ENCODE data around the gene PREB. TPM values are rescaled to one million over a fixed set of nuclear protein-coding genes. Genes with fewer than 3 reads are reported as not detected.

Gene PREB
- total and polyA plus RNA-seq, 2 experiments from 2014 or later: 109 to 130 TPM

DNA sequence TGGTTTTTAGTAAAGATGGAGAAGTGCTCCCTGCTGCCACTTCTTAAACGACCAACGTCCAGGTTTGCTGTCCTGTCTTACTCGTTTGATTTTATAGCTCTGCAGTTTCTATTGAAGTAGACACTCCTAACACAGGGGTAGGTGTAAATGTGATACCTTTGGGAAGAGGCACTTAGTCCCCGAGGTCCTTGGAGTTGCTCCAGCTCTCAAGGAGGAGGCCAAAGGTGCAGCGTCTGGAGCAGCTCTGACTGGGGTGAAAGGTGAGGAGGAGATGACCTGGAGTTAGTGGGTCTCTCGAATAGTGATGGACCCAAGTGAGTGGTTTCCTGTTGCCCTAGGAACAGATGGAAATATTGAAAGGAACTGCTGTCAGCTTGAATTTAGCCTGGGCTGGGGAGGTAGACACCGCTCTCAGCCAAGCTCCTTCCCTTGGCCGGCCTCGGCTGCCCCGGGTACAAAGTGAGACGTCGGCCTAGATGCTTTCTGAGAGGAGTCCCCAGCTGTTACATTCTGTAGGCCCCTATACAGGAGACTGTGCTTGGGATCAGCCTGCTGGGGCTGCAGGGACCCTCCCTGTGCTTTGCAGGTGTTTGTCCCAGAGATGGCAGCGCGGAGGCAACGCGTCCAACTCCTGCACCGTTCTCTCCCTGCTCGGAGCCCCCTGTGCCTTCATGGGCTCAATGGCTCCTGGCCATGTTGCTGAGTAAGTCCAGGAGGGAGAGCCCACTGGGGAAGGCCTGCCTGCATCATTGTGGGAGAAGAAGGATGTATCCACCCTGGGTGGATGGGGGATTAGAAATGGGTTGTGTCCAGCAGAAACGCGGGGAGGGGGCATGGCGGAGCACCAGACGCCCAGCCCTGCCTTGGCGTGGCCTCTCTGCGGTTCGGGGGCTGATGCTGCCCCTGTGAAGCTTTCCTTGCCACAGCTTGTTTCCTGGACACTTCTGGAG is 42.4 kb downstream of the PREB start:
- Histone ChIP-seq H3K27me3 (no peaks in the 10 kb centered on the region), H3K27ac (no peak overlapping the region), H3K36me3 (no peaks in the 10 kb centered on the region), H3K9me3 (ENCODE audit: low read depth) (no peaks in the 10 kb centered on the region), H3K4me1 (ENCODE audit: low read depth) (peaks cover 11% of the 10 kb centered on the region), H3K4me3 (no peak overlapping the region)
- TF ChIP-seq, protein P1, sequence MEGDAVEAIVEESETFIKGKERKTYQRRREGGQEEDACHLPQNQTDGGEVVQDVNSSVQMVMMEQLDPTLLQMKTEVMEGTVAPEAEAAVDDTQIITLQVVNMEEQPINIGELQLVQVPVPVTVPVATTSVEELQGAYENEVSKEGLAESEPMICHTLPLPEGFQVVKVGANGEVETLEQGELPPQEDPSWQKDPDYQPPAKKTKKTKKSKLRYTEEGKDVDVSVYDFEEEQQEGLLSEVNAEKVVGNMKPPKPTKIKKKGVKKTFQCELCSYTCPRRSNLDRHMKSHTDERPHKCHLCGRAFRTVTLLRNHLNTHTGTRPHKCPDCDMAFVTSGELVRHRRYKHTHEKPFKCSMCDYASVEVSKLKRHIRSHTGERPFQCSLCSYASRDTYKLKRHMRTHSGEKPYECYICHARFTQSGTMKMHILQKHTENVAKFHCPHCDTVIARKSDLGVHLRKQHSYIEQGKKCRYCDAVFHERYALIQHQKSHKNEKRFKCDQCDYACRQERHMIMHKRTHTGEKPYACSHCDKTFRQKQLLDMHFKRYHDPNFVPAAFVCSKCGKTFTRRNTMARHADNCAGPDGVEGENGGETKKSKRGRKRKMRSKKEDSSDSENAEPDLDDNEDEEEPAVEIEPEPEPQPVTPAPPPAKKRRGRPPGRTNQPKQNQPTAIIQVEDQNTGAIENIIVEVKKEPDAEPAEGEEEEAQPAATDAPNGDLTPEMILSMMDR (IDR thresholded peaks at IDR 0.05; ENCODE audit: low read depth, low read length): no peak
- no peak for DNase-seq (ENCODE audit: low read depth in 1 of 2, low spot score in 1 of 2)

DNA sequence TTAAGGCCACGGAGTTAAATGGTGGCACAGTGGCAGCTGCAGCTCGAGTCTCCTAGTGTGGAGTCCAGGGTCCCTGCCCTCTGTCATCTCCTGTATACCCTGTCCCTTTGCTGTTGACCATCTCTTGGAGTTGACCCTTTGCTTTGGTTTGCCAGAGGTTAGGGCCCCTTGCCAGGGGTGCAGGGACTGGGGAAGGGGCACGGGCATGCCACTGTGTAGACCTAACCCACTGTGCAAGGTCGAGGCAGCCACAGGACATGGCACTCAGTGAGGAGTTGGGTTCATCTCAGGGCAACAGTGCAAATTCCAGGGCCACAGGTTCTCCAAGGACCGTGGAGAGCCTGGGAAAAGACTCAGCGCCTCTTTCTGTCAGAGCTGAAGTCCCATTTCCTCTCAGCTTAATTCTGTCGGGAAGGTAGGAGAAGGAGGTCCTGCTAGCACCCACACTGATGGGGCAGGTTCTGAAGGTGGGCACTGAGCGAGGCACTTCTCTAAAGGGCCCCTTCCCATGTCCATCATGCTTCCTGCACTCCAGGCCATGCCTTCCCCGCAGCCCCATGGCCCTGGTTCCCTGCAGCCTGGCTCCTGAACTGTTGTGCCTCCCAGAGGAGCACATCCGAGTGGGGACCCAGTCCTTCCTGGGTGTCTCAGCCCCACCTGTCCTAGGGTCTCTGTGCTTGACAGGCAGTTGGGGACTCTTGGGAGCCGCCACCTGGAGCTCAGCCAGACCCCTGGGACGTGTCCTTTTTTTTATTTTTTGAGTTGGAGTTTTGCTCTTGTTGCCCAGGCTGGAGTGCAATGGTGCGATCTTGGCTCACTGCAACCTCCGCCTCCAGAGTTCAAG is 45.1 kb downstream of the PREB start:
- Histone ChIP-seq H3K27ac (peak overlapping the region; percentile 20), H3K27me3 (no peaks in the 10 kb centered on the region), H3K9me3 (ENCODE audit: low read depth) (no peaks in the 10 kb centered on the region), H3K4me3 (no peak overlapping the region), H3K36me3 (no peaks in the 10 kb centered on the region), H3K4me1 (ENCODE audit: low read depth) (peaks cover 11% of the 10 kb centered on the region)
- TF ChIP-seq, protein P1 (IDR thresholded peaks at IDR 0.05; ENCODE audit: low read depth, low read length): no peak
- no peak for DNase-seq (ENCODE audit: low read depth in 1 of 2, low spot score in 1 of 2)

DNA sequence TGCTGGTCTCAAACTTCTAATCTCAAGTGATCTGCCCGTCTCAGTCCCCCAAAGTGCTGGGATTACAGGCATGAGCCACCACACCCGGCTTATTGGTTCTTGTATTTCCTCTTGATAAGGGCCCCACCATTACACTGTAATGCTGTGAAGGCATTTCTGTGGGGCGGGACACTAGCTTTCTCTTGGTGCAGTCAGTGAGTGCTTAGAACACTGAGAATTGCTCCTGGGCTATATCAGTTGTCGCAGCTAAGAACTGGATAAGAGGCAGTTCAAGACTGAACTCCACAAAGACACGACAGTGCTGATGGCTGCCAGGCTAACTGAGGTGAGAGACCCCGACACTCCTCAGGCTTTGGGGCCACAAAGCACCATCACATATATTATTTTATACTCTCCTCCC is 45.8 kb downstream of the PREB start:
- no peaks in the 10 kb centered on the region for H3K27me3 ChIP-seq
- TF ChIP-seq, protein P1 (IDR thresholded peaks at IDR 0.05; ENCODE audit: low read depth, low read length): no peak
- peaks cover 11% of the 10 kb centered on the region for H3K4me1 ChIP-seq (ENCODE audit: low read depth)
- peak overlapping the region; percentile 20 for H3K27ac ChIP-seq
- H3K4me3 ChIP-seq: no peak overlapping the region
- DNase-seq (ENCODE audit: low read depth in 1 of 2, low spot score in 1 of 2): peak in 1 of 2 donors; percentile 65
- no peaks in the 10 kb centered on the region for H3K9me3 ChIP-seq (ENCODE audit: low read depth)
- H3K36me3 ChIP-seq: no peaks in the 10 kb centered on the region

DNA sequence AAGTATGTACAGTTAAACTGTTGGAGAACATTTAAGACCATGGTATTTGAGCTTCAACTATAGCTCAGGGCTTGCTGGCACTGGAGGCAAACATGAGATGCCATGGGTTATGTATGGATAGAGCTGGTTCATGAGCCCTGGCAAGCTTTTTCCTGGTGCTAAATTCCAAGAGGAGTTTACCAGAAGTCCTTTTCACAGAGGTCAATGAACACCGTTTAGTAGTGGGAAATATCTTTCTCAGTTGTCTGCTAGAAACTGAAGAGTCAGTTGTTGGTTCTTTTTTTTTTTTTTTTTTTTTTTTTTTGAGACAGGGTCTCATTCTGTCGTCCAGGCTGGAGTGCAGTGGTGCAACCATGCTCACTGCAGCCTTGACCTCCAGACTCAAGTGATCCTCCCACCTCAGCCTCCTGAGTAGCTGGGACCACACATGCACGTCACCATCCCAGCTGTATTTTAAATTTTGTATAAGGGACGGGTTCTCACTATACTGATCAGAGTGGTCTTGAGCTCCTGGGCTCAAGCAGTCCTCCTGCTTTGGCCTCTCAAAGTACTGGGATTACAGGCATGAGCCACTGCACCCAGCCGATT is 46.5 kb downstream of the PREB start:
- TF ChIP-seq, protein P1 (IDR thresholded peaks at IDR 0.05; ENCODE audit: low read depth, low read length): no peak
- Histone ChIP-seq H3K36me3 (no peaks in the 10 kb centered on the region), H3K4me1 (ENCODE audit: low read depth) (peaks cover 11% of the 10 kb centered on the region), H3K9me3 (ENCODE audit: low read depth) (no peaks in the 10 kb centered on the region), H3K4me3 (no peak overlapping the region), H3K27ac (peak overlapping the region; percentile 20), H3K27me3 (no peaks in the 10 kb centered on the region)
- no peak for DNase-seq (ENCODE audit: low read depth in 1 of 2, low spot score in 1 of 2)
